HEK293 (cell line): ENCODE measurements around the gene FSIP1.

Source experiments
- CTCF ChIA-PET: fragments of 350-600 bp; formaldehyde crosslinking; extraction: SDS; loops from one replicate; lab custom pipeline; 2021; ENCODE audit warnings: antibody characterized with exemption; lab: Yijun Ruan, JAX
- POLR2A ChIA-PET: fragments of 300-600 bp; formaldehyde crosslinking; extraction: SDS; loops from one replicate; lab custom pipeline; 2020; ENCODE audit warnings: antibody characterized with exemption, inconsistent platforms; lab: Yijun Ruan, JAX
- H3K27ac ChIP-seq: fragments of 200-500 bp; sonication (Bioruptor generic); 2 replicates; pipeline ENCODE4 v1.5.1; 2014; ENCODE audit warnings: low read depth, low read length, control low read depth, inconsistent platforms; ENCODE audit errors: extremely low read depth
- H3K36me3 ChIP-seq, 2 experiments: fragments of 200-500 bp in 1 of 2; sonication (Bioruptor generic) in 1 of 2; 1 replicate in 1 of 2; 2 replicates in 1 of 2; pipeline ENCODE4 v1.5.1; 2014 to 2017; ENCODE audit warnings: inconsistent platforms in 2 of 2, low read length in 2 of 2; ENCODE audit not compliant: control insufficient read depth in 2 of 2, insufficient read depth in 1 of 2
- H3K4me1 ChIP-seq: fragments of 200-500 bp; sonication (Bioruptor generic); 2 replicates; pipeline ENCODE4 v1.5.1; 2014; ENCODE audit warnings: mild to moderate bottlenecking, low read length, inconsistent platforms; ENCODE audit not compliant: control insufficient read depth, insufficient read depth
- H3K4me3 ChIP-seq: 2 replicates; pipeline ENCODE4 v1.5.1; 2011; ENCODE audit warnings: low read depth, mild to moderate bottlenecking, control low read depth, low read length, moderate library complexity
- H3K9me3 ChIP-seq: fragments of 200-500 bp; sonication (Bioruptor generic); 2 replicates; pipeline ENCODE4 v1.5.1; 2014; ENCODE audit warnings: low read depth, low read length, inconsistent platforms; ENCODE audit not compliant: control insufficient read depth, insufficient read depth
- KLF9 ChIP-seq: fragments of 450-650 bp; formaldehyde crosslinking; IDR thresholded peaks from 2 replicates; pipeline ENCODE4 v1.5.1; 2016; ENCODE audit warnings: missing biosample characterization, missing genetic modification characterization, low read depth
- MZF1 ChIP-seq: fragments of 450-650 bp; formaldehyde crosslinking; IDR thresholded peaks from 2 replicates; pipeline ENCODE4 v1.5.1; 2017; ENCODE audit warnings: missing biosample characterization, missing genetic modification characterization, borderline replicate concordance
- SETDB1 ChIP-seq: IDR thresholded peaks from one replicate; pipeline ENCODE4 v1.6.1; 2017; ENCODE audit warnings: mild to moderate bottlenecking, low read length, moderate library complexity, mixed read lengths; ENCODE audit not compliant: insufficient read length
- ZNF266 ChIP-seq: fragments of 450-650 bp; formaldehyde crosslinking; IDR thresholded peaks from 2 replicates; pipeline ENCODE4 v1.5.1; 2016; ENCODE audit warnings: missing biosample characterization, missing genetic modification characterization, low read depth
- ZNF341 ChIP-seq: fragments of 450-650 bp; formaldehyde crosslinking; IDR thresholded peaks from 2 replicates; pipeline ENCODE4; 2016; ENCODE audit warnings: low read depth, missing biosample characterization, missing genetic modification characterization
- ZNF548 ChIP-seq: fragments of 450-650 bp; formaldehyde crosslinking; IDR thresholded peaks from 2 replicates; pipeline ENCODE4 v1.5.1; 2016; ENCODE audit warnings: missing biosample characterization, missing genetic modification characterization
- ZNF555 ChIP-seq: fragments of 450-650 bp; formaldehyde crosslinking; conservative IDR thresholded peaks from 2 replicates; pipeline ENCODE4 v1.5.1; 2017; ENCODE audit warnings: missing biosample characterization, mild to moderate bottlenecking, missing genetic modification characterization, inconsistent platforms
- ZNF596 ChIP-seq: fragments of 450-650 bp; IDR thresholded peaks from 2 replicates; pipeline ENCODE4 v1.5.0; 2018; ENCODE audit warnings: missing biosample characterization, mild to moderate bottlenecking, missing genetic modification characterization, moderate library complexity
- ZNF610 ChIP-seq: fragments of 450-650 bp; formaldehyde crosslinking; IDR thresholded peaks from 2 replicates; pipeline ENCODE4 v1.5.1; 2016; ENCODE audit warnings: missing biosample characterization, missing genetic modification characterization, borderline replicate concordance
- ZNF629 ChIP-seq: fragments of 450-650 bp; formaldehyde crosslinking; IDR thresholded peaks from 2 replicates; pipeline ENCODE4 v1.5.1; 2017; ENCODE audit warnings: missing biosample characterization, missing genetic modification characterization
- ZNF701 ChIP-seq: fragments of 450-650 bp; formaldehyde crosslinking; IDR thresholded peaks from 2 replicates; pipeline ENCODE4 v1.5.1; 2016; ENCODE audit warnings: missing biosample characterization, missing genetic modification characterization
- ZNF76 ChIP-seq: fragments of 450-650 bp; formaldehyde crosslinking; IDR thresholded peaks from 2 replicates; pipeline ENCODE4; 2016; ENCODE audit warnings: low read depth, missing biosample characterization, missing genetic modification characterization, borderline replicate concordance
- ZNF837 ChIP-seq: fragments of 450-650 bp; formaldehyde crosslinking; IDR thresholded peaks from 2 replicates; pipeline ENCODE4 v1.5.1; 2016; ENCODE audit warnings: missing biosample characterization, missing genetic modification characterization
- TF ChIP-seq, protein P1 (sequence below): fragments of 450-650 bp; formaldehyde crosslinking; IDR thresholded peaks from 2 replicates; pipeline ENCODE4 v1.5.1; 2016; ENCODE audit warnings: missing biosample characterization, missing genetic modification characterization
- TF ChIP-seq, protein P2 (sequence below): fragments of 450-650 bp; formaldehyde crosslinking; IDR thresholded peaks from 2 replicates; pipeline ENCODE4 v1.5.1; 2016; ENCODE audit warnings: missing biosample characterization, missing genetic modification characterization
- TF ChIP-seq, protein P3 (sequence below): fragments of 450-650 bp; formaldehyde crosslinking; IDR thresholded peaks from 2 replicates; pipeline ENCODE4 v1.5.1; 2016; ENCODE audit warnings: missing biosample characterization, missing genetic modification characterization
- TF ChIP-seq, protein P4 (sequence below): fragments of 450-650 bp; formaldehyde crosslinking; IDR thresholded peaks from 2 replicates; pipeline ENCODE4 v1.5.1; 2016; ENCODE audit warnings: missing biosample characterization, missing genetic modification characterization
- TF ChIP-seq, protein P5 (sequence below): fragments of 450-650 bp; formaldehyde crosslinking; IDR thresholded peaks from 2 replicates; pipeline ENCODE4 v1.5.1; 2016; ENCODE audit warnings: missing biosample characterization, missing genetic modification characterization

FSIP1 gene

DNA sequence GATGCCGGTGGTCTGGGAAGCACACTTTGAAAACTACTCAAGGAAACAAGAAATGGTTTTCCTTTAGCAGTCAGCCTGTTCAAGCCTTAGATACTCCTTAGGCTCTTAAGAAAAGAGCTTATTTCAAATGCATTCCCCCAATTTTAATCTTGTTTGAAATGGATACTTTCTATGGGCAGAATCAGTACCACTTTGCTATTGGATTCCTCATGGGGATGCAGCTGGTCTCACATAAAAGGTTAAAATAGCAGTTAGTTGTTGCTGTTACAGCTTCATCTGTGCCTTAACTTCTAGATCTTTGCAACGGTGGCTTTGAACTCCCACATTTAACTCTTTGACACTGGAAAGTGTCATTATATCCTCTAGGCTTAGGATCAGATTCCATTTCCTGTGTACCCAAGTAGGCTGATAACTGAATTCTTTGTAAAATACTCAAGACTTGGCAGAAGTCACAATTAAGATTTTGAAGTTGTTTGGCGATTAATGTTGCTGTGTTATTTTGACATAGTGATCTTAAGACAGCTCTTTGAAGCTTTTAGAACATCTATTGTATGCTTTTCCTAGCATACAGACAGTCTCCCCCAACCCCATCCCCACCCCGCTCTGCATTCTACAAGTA lies 199.6 kb downstream of the FSIP1 start:
- CTCF ChIA-PET, result interaction anchor here (0.7 to 1.4 kb wide), 3 partner anchors 101 to 459 kb away, joined by 3 to 4 read pairs (median 3); no protein-coding TSS in a partner anchor

DNA sequence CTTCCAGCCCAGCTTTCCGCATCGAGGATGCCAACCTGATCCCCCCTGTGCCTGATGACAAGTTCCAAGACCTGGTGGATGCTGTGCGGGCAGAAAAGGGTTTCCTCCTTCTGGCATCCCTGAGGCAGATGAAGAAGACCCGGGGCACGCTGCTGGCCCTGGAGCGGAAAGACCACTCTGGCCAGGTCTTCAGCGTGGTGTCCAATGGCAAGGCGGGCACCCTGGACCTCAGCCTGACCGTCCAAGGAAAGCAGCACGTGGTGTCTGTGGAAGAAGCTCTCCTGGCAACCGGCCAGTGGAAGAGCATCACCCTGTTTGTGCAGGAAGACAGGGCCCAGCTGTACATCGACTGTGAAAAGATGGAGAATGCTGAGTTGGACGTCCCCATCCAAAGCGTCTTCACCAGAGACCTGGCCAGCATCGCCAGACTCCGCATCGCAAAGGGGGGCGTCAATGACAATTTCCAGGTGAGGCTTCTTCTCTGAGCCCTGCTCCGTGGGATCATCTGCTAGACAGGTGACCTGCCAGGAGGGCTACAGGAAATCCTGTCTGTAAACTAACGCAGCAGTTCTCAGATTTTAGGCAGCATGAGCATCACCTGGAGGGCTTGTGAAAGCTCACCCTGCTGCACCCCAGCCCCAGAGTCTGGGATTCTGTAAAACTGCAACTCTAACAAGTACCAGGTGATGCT lies 200.2 kb downstream of the FSIP1 start:
- H3K36me3 ChIP-seq, result peaks cover 0 to 3% of the 10 kb centered on the region in 2 experiments; a peak in 1 of 3 replicates
- POLR2A ChIA-PET, result interaction anchor here (0.7 to 3.6 kb wide), 2 partner anchors 36 to 410 kb away, joined by 5 to 18 read pairs; no protein-coding TSS in a partner anchor
- H3K4me1 ChIP-seq, result no peaks in the 10 kb centered on the region
- H3K9me3 ChIP-seq, result no peaks in the 10 kb centered on the region
- TF ChIP-seq ZNF266 (tag by site-specific recombination), result no peak
- no peak for TF ChIP-seq ZNF610 (tag by site-specific recombination)
- TF ChIP-seq ZNF555 (tag by site-specific recombination), result no peak
- TF ChIP-seq, protein P1, sequence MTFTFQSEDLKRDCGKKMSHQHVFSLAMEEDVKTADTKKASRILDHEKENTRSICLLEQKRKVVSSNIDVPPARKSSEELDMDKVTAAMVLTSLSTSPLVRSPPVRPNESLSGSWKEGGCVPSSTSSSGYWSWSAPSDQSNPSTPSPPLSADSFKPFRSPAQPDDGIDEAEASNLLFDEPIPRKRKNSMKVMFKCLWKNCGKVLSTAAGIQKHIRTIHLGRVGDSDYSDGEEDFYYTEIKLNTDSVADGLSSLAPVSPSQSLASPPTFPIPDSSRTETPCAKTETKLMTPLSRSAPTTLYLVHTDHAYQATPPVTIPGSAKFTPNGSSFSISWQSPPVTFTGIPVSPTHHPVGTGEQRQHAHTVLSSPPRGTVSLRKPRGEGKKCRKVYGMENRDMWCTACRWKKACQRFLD (tag by site-specific recombination), result no peak
- TF ChIP-seq ZNF548, result no peak
- no peak for TF ChIP-seq ZNF629
- TF ChIP-seq, protein P2, sequence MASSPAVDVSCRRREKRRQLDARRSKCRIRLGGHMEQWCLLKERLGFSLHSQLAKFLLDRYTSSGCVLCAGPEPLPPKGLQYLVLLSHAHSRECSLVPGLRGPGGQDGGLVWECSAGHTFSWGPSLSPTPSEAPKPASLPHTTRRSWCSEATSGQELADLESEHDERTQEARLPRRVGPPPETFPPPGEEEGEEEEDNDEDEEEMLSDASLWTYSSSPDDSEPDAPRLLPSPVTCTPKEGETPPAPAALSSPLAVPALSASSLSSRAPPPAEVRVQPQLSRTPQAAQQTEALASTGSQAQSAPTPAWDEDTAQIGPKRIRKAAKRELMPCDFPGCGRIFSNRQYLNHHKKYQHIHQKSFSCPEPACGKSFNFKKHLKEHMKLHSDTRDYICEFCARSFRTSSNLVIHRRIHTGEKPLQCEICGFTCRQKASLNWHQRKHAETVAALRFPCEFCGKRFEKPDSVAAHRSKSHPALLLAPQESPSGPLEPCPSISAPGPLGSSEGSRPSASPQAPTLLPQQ (tag by site-specific recombination), result no peak
- TF ChIP-seq ZNF76 (tag by site-specific recombination), result no peak
- no peak for TF ChIP-seq ZNF341 (tag by site-specific recombination)
- TF ChIP-seq, protein P3, sequence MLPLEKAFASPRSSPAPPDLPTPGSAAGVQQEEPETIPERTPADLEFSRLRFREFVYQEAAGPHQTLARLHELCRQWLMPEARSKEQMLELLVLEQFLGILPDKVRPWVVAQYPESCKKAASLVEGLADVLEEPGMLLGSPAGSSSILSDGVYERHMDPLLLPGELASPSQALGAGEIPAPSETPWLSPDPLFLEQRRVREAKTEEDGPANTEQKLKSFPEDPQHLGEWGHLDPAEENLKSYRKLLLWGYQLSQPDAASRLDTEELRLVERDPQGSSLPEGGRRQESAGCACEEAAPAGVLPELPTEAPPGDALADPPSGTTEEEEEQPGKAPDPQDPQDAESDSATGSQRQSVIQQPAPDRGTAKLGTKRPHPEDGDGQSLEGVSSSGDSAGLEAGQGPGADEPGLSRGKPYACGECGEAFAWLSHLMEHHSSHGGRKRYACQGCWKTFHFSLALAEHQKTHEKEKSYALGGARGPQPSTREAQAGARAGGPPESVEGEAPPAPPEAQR (tag by site-specific recombination), result no peak
- TF ChIP-seq KLF9, result no peak
- CTCF ChIA-PET, result interaction anchor here (0.7 to 2.0 kb wide), 4 partner anchors 103 to 459 kb away, joined by 3 to 5 read pairs (median 4); no protein-coding TSS in a partner anchor
- H3K4me3 ChIP-seq, result no peak overlapping the region
- H3K27ac ChIP-seq, result no peak overlapping the region

More for the DNA sequence above, 199.6 kb downstream of the FSIP1 start:
- H3K9me3 ChIP-seq, result no peaks in the 10 kb centered on the region
- TF ChIP-seq MZF1 (tag by site-specific recombination), result no peak
- TF ChIP-seq SETDB1, result no peak
- TF ChIP-seq ZNF548, result no peak
- TF ChIP-seq ZNF555 (tag by site-specific recombination), result no peak
- TF ChIP-seq ZNF596 (tag by site-specific recombination), result no peak
- TF ChIP-seq, protein P4, sequence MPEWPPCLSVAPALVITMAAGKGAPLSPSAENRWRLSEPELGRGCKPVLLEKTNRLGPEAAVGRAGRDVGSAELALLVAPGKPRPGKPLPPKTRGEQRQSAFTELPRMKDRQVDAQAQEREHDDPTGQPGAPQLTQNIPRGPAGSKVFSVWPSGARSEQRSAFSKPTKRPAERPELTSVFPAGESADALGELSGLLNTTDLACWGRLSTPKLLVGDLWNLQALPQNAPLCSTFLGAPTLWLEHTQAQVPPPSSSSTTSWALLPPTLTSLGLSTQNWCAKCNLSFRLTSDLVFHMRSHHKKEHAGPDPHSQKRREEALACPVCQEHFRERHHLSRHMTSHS (tag by site-specific recombination), result no peak
- TF ChIP-seq ZNF837 (tag by site-specific recombination), result no peak
- TF ChIP-seq ZNF701, result no peak
- no peak for TF ChIP-seq ZNF610 (tag by site-specific recombination)
- TF ChIP-seq, protein P5, sequence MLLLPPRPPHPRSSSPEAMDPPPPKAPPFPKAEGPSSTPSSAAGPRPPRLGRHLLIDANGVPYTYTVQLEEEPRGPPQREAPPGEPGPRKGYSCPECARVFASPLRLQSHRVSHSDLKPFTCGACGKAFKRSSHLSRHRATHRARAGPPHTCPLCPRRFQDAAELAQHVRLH (tag by site-specific recombination), result no peak
- H3K4me1 ChIP-seq, result no peaks in the 10 kb centered on the region
- POLR2A ChIA-PET, result no interaction called here
- H3K4me3 ChIP-seq, result no peak overlapping the region
- no peak overlapping the region for H3K27ac ChIP-seq
- peaks cover 0 to 7% of the 10 kb centered on the region in 2 experiments; a peak in 1 of 3 replicates for H3K36me3 ChIP-seq
